ENCODE data around the gene ATRAID. TPM values are rescaled to one million over a fixed set of nuclear protein-coding genes. Genes with fewer than 3 reads are reported as not detected.

ATRAID gene
- total and polyA plus RNA-seq, 10 of the 15 experiments (the other 5 are each of a cell fraction or from before 2014, with no cell fraction given) = 65.6 to 180 (median 120) TPM

GRCh38 chr2:27263287-27264252, 51.7 kb downstream of the ATRAID start:
- DNase-seq (ENCODE audit: low read depth, low spot score) = no peak
- FAIRE-seq = no peak
- peak; percentile 4; the same call in 1 of the 3 replicates for ATAC-seq

More at GRCh38 chr2:27263287-27264252, 51.7 kb downstream of the ATRAID start:
- no peaks in the 10 kb centered on the region for H3K36me3 ChIP-seq (ENCODE audit: control insufficient read depth in 2 of 2, insufficient read depth in 2 of 2, low read length in 1 of 2)
- intact Hi-C loops (cut with micrococcal nuclease; ENCODE audit: unreplicated experiment) (no loop called here), in situ Hi-C loops (cut with MboI) (no loop called here)
- no peak overlapping the region for H2AFZ ChIP-seq (ENCODE audit: control insufficient read depth, low read depth, low read length)
- peak overlapping the region; percentile 76; the same call in 1 of the 2 replicates for H3K4me3 ChIP-seq
- H4K20me1 ChIP-seq (ENCODE audit: control insufficient read depth, insufficient read depth) = no peaks in the 10 kb centered on the region
- H3K9me3 ChIP-seq (replicated peaks; ENCODE audit: control insufficient read depth, insufficient read depth, low read length) = no peaks in the 10 kb centered on the region
- ChIA-PET RAD21 (ENCODE audit: unreplicated experiment) (interaction anchor here (1.9 to 3.6 kb wide), 2 partner anchors 10 to 17 kb away, joined by 5 to 16 read pairs; no protein-coding TSS in a partner anchor), SMC1A (ENCODE audit: uncharacterized antibody, unreplicated experiment) (interaction anchor here (0.6 kb wide), 1 partner anchor 318 kb away, joined by 3 read pairs; no protein-coding TSS in a partner anchor), POLR2A (interaction anchor here (0.9 kb wide), 1 partner anchor 627 kb away, joined by 3 read pairs; the partner anchor contains the start of genes BABAM2 and RBKS), CTCF (interaction anchor here (0.8 to 7.9 kb wide), 4 partner anchors 15 to 94 kb away, joined by 3 to 52 read pairs (median 8); no protein-coding TSS in a partner anchor)
- BruUV-seq (replicated peaks) = no TSS peak
- peak overlapping the region; percentile 98 for H3K4me2 ChIP-seq (ENCODE audit: control insufficient read depth, insufficient read depth)
- H3K9ac ChIP-seq (ENCODE audit: control insufficient read depth, insufficient read depth, low read length) = no peak overlapping the region
- TF ChIP-seq CHD2 (IDR thresholded peaks at IDR 0.05; ENCODE audit: borderline replicate concordance, low read depth, low read length) = no peak
- TF ChIP-seq LARP7 (IDR thresholded peaks at IDR 0.05) = no peak
- TF ChIP-seq EZH2 (IDR thresholded peaks at IDR 0.05; ENCODE audit: borderline replicate concordance, control insufficient read depth, low read depth, low read length) = peak; percentile 40; the same call in 1 of the 2 replicates
- no peak for TF ChIP-seq MYC (IDR thresholded peaks at IDR 0.05; ENCODE audit: insufficient read depth, insufficient read length, insufficient replicate concordance, low read length, severe bottlenecking)
- no peak for TF ChIP-seq PKNOX1 (IDR thresholded peaks at IDR 0.05)
- TF ChIP-seq ELK1 (IDR thresholded peaks at IDR 0.05; ENCODE audit: low read depth, low read length) = no peak
- no peak for TF ChIP-seq FOXK2 (IDR thresholded peaks at IDR 0.05)
- TF ChIP-seq, protein P1, sequence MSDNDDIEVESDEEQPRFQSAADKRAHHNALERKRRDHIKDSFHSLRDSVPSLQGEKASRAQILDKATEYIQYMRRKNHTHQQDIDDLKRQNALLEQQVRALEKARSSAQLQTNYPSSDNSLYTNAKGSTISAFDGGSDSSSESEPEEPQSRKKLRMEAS (IDR thresholded peaks at IDR 0.05; ENCODE audit: low read depth, low read length) = no peak
- H3K79me2 ChIP-seq (ENCODE audit: control insufficient read depth, insufficient read depth, low read length) = no peaks in the 10 kb centered on the region
- WGBS (ENCODE audit: insufficient coverage, insufficient replicate concordance, low lambda C conversion rate, missing lambda C conversion rate) = 7% methylated on average over 41 of the region's 46 CpGs
- H3K27ac ChIP-seq (ENCODE audit: control insufficient read depth, insufficient read depth) = no peak overlapping the region
- peaks cover 24 to 41% of the 10 kb centered on the region in 2 experiments for H3K27me3 ChIP-seq (replicated peaks in 1 of 2; ENCODE audit: control insufficient read depth in 2 of 2, insufficient read depth in 2 of 2, low read length in 1 of 2)
- peaks cover 18% of the 10 kb centered on the region for H3K4me1 ChIP-seq (ENCODE audit: control insufficient read depth, insufficient read depth, low read length)

Data from GM12878 (cell line).